Upper lobe of left lung (tissue), 6 donors: Measurements from ENCODE around the gene GBX1. TPM values are rescaled to one million over a fixed set of nuclear protein-coding genes. Genes with fewer than 3 reads are reported as not detected.

Experiments used
- ATAC-seq, 2 donors: fragments of 200-7000 bp; cut with Tn5 transposase; one replicate each; pipeline ENCODE4 v1.9.1; 2022; ENCODE audit warnings: mild to moderate bottlenecking in 2 of 2, moderate library complexity in 2 of 2; ENCODE audit not compliant: low FRiP score in 2 of 2
- DNase-seq, 2 donors: peaks; one replicate each; pipeline ENCODE4 v3.0.0-alpha.2; 2019 to 2020
- H3K27ac ChIP-seq, 4 donors: fragments of 200-600 bp; sonication (generic); one replicate each; pipeline ENCODE4 v1.5.1; 2016 to 2019
- H3K27me3 ChIP-seq, 4 donors: fragments of 200-600 bp; sonication (generic); one replicate each; pipeline ENCODE4 v1.5.1; 2017 to 2019
- H3K36me3 ChIP-seq, 4 donors: fragments of 200-600 bp; sonication (generic); one replicate each; pipeline ENCODE4 v1.5.1; 2016 to 2019
- H3K4me1 ChIP-seq, 4 donors: fragments of 200-600 bp; sonication (generic); one replicate each; pipeline ENCODE4 v1.5.1; 2018 to 2019
- H3K4me3 ChIP-seq, 4 donors: fragments of 200-600 bp; sonication (generic); one replicate each; pipeline ENCODE4 v1.5.1; 2017 to 2019; ENCODE audit warnings: mild to moderate bottlenecking in 2 of 4, moderate library complexity in 1 of 4
- H3K9me3 ChIP-seq, 4 donors: fragments of 200-600 bp; sonication (generic); one replicate each; pipeline ENCODE4 v1.5.1; 2018 to 2019
- CTCF ChIP-seq, 6 experiments: fragments of 450-650 bp in 4 of 6; fragments of 200-600 bp in 2 of 6; sonication (generic) in 2 of 6; IDR thresholded peaks; one replicate each; pipeline ENCODE4 v1.5.1; 2016 to 2019; ENCODE audit warnings: antibody characterized with exemption in 6 of 6
- EP300 ChIP-seq, 4 donors: sonication (generic); formaldehyde crosslinking; IDR thresholded peaks; one replicate each; pipeline ENCODE4 v1.5.1; 2017; ENCODE audit warnings: antibody characterized with exemption in 4 of 4, control low read depth in 2 of 4
- POLR2A ChIP-seq, 4 donors: fragments of 450-650 bp; IDR thresholded peaks; one replicate each; pipeline ENCODE4 v1.5.1; 2016 to 2017; ENCODE audit warnings: antibody characterized with exemption in 4 of 4, mild to moderate bottlenecking in 2 of 4
- POLR2AphosphoS5 ChIP-seq, 2 donors: sonication (generic); formaldehyde crosslinking; IDR thresholded peaks; one replicate each; pipeline ENCODE4 v1.5.1; 2017; ENCODE audit warnings: antibody characterized with exemption in 2 of 2
- WGBS, 2 donors: methylation state at CpG; one replicate each; pipeline ENCODE4 v1.1.5; 2017 to 2018; 5-methylcytosine and 5-hydroxymethylcytosine counted together
- total RNA-seq, 6 donors: library from RNA; depleted of rRNA in 4 of 6; stranded (reverse); fragments of >200 nt in 4 of 6; gene quantifications; one replicate each; pipeline versions ENCODE4 v1.1.0 to v1.2.1, GENCODE V29; 2016 to 2021
- donor health status: DM: no; HTN: no; CAD: no; lungs with moderate emphysema.
- donor health status: DM: no; HTN: yes; CAD: no; lungs with severe emphysema.

The GBX1 gene
- total RNA-seq, 6 donors from 2014 or later: not detected

GRCh38 chr7:151119055-151119415, 48.5 kb downstream of the GBX1 start:
- H3K4me1 ChIP-seq: peaks cover 6 to 31% (median 16%) of the 10 kb centered on the region in 4 donors
- 95 to 96% methylated on average over 7 to 13 of the region's 13 CpGs for WGBS, 2 donors
- H3K27ac ChIP-seq: no peak overlapping the region
- H3K27me3 ChIP-seq: no peaks in the 10 kb centered on the region
- peaks cover 17 to 76% (median 63%) of the 10 kb centered on the region in 4 donors for H3K36me3 ChIP-seq
- no peak for DNase-seq
- no peaks in the 10 kb centered on the region for H3K9me3 ChIP-seq
- TF ChIP-seq POLR2AphosphoS5 (IDR thresholded peaks at IDR 0.05): no peak
- no peak for ATAC-seq
- H3K4me3 ChIP-seq: no peak overlapping the region

GRCh38 chr7:151118108-151119054, 49.1 kb downstream of the GBX1 start:
- 95% methylated on average over 32 to 38 of the region's 38 CpGs for WGBS, 2 donors
- ATAC-seq (no peak), DNase-seq (peak in 1 of 2 donors; percentile 77)
- Histone ChIP-seq H3K27ac (no peak overlapping the region), H3K36me3 (peaks cover 17 to 72% (median 60%) of the 10 kb centered on the region in 4 donors), H3K9me3 (no peaks in the 10 kb centered on the region), H3K4me1 (peaks cover 7 to 33% (median 19%) of the 10 kb centered on the region in 4 donors), H3K4me3 (no peak overlapping the region), H3K27me3 (no peaks in the 10 kb centered on the region)
- TF ChIP-seq CTCF (IDR thresholded peaks at IDR 0.05) (no peak), EP300 (IDR thresholded peaks at IDR 0.05) (no peak), POLR2A (IDR thresholded peaks at IDR 0.05) (no peak), POLR2AphosphoS5 (IDR thresholded peaks at IDR 0.05) (no peak)

GRCh38 chr7:151117565-151117964, 49.9 kb downstream of the GBX1 start:
- peaks cover 15 to 41% (median 22%) of the 10 kb centered on the region in 4 donors for H3K4me1 ChIP-seq
- 83 to 86% methylated on average over 4 to 12 of the region's 12 CpGs for WGBS, 2 donors
- peaks cover 17 to 64% (median 52%) of the 10 kb centered on the region in 4 donors for H3K36me3 ChIP-seq
- TF ChIP-seq POLR2AphosphoS5 (IDR thresholded peaks at IDR 0.05): no peak
- TF ChIP-seq EP300 (IDR thresholded peaks at IDR 0.05): no peak
- TF ChIP-seq POLR2A (IDR thresholded peaks at IDR 0.05): no peak
- no peaks in the 10 kb centered on the region for H3K27me3 ChIP-seq
- peak overlapping the region in 1 of 4 donors; percentile 23 for H3K27ac ChIP-seq
- peak overlapping the region in 1 of 4 donors; percentile 55 for H3K4me3 ChIP-seq
- no peaks in the 10 kb centered on the region for H3K9me3 ChIP-seq
- no peak for ATAC-seq
- no peak for DNase-seq

- peak in 1 of 2 donors; percentile 16 for ATAC-seq
- H3K27ac ChIP-seq: peak overlapping the region; percentile 23 to 79 (median 68)
- peaks cover 14 to 56% (median 45%) of the 10 kb centered on the region in 4 donors for H3K36me3 ChIP-seq
- 80 to 83% methylated on average over 27 of the region's 27 CpGs for WGBS, 2 donors
- H3K4me1 ChIP-seq: peaks cover 18 to 41% (median 22%) of the 10 kb centered on the region in 4 donors
- H3K9me3 ChIP-seq: no peaks in the 10 kb centered on the region
- peak overlapping the region in 3 of 4 donors; percentile 42 to 55 (median 54) for H3K4me3 ChIP-seq
- H3K27me3 ChIP-seq: no peaks in the 10 kb centered on the region
- no peak for TF ChIP-seq POLR2AphosphoS5 (IDR thresholded peaks at IDR 0.05)
- TF ChIP-seq CTCF (IDR thresholded peaks at IDR 0.05): no peak
- no peak for TF ChIP-seq EP300 (IDR thresholded peaks at IDR 0.05)
- TF ChIP-seq POLR2A (IDR thresholded peaks at IDR 0.05): no peak
- peak; percentile 55 to 82 for DNase-seq
Measured at GRCh38 chr7:151116603-151117440, 50.7 kb downstream of the GBX1 start.

GRCh38 chr7:151115836-151116418, 51.6 kb downstream of the GBX1 start:
- 72 to 74% methylated on average over 9 to 12 of the region's 14 CpGs for WGBS, 2 donors
- Histone ChIP-seq H3K27me3 (no peaks in the 10 kb centered on the region), H3K27ac (peak overlapping the region; percentile 57 to 79 (median 72)), H3K4me3 (peak overlapping the region in 3 of 4 donors; percentile 42 to 55 (median 54)), H3K9me3 (no peaks in the 10 kb centered on the region), H3K4me1 (peaks cover 23 to 46% (median 29%) of the 10 kb centered on the region in 4 donors), H3K36me3 (peaks cover 11 to 47% (median 36%) of the 10 kb centered on the region in 4 donors)
- peak in 1 of 2 donors; percentile 78 for TF ChIP-seq POLR2AphosphoS5 (IDR thresholded peaks at IDR 0.05)
- TF ChIP-seq CTCF (IDR thresholded peaks at IDR 0.05): no peak
- peak in 3 of 4 donors; percentile 29 to 86 (median 73) for TF ChIP-seq POLR2A (IDR thresholded peaks at IDR 0.05)
- no peak for TF ChIP-seq EP300 (IDR thresholded peaks at IDR 0.05)
- peak; percentile 86 to 94 for DNase-seq
- ATAC-seq: peak; percentile 57 to 92
